ENCODE results near the gene PRKG1. TPM values are rescaled to one million over a fixed set of nuclear protein-coding genes. Genes with fewer than 3 reads are reported as not detected.

Gene PRKG1
- total RNA-seq, 1 experiment from 2014 or later = 10.4 TPM

- H3K27me3 Mint-ChIP-seq (ENCODE audit: low read depth) = no peaks in the 10 kb centered on the region
- no CpG with 5 or more reads among the region's 2 CpGs for WGBS (ENCODE audit: extremely low coverage, insufficient read length, low lambda C conversion rate)
- H3K14ac ChIP-seq (ENCODE audit: insufficient read depth, low read length) = no peak overlapping the region
- no peak overlapping the region for H4K8ac ChIP-seq (replicated peaks; ENCODE audit: insufficient read length, low read depth, low read length)
- H2AFZ ChIP-seq (ENCODE audit: low read length) = no peak overlapping the region
- H3K18ac ChIP-seq (ENCODE audit: insufficient read length, low read depth, low read length) = no peak overlapping the region
- no peak overlapping the region for H4K5ac ChIP-seq (ENCODE audit: insufficient read length, low read depth, low read length)
- H3K27ac Mint-ChIP-seq = peak overlapping the region in 1 of 3 experiments; percentile 13; a peak in 1 of 7 replicates
- no peak overlapping the region for H3K27ac ChIP-seq (ENCODE audit: insufficient read length, low read depth, low read length)
- no peak overlapping the region for H4K91ac ChIP-seq (ENCODE audit: insufficient read length, low read depth, low read length)
- H2BK15ac ChIP-seq (ENCODE audit: low read depth, low read length) = no peak overlapping the region
- no peaks in the 10 kb centered on the region for H3K36me3 Mint-ChIP-seq (ENCODE audit: insufficient read depth in 1 of 3, low read depth in 3 of 3)
- H3K9ac ChIP-seq (ENCODE audit: extremely low read depth, insufficient read length, low read length) = no peak overlapping the region
- H3K4ac ChIP-seq (ENCODE audit: low read depth, low read length) = no peak overlapping the region
- H3K23me2 ChIP-seq (ENCODE audit: insufficient read length, low read depth, low read length, poor library complexity, severe bottlenecking) = no peaks in the 10 kb centered on the region
- no peaks in the 10 kb centered on the region for H3K79me2 ChIP-seq (ENCODE audit: insufficient read depth, low read length)
- no peak for TF ChIP-seq CTCF (conservative IDR thresholded peaks at IDR 0.05)
- H4K20me1 ChIP-seq (ENCODE audit: control insufficient read depth, insufficient read depth, insufficient read length) = no peaks in the 10 kb centered on the region
- peaks cover 3% of the 10 kb centered on the region; the same call in 1 of the 2 replicates for H3K4me1 ChIP-seq (ENCODE audit: insufficient read depth, low read length)
- no peak overlapping the region for H2AK5ac ChIP-seq (ENCODE audit: insufficient read length, low read length)
- H2BK12ac ChIP-seq (ENCODE audit: insufficient read length, low read depth, low read length) = no peak overlapping the region
- H2BK5ac ChIP-seq (ENCODE audit: insufficient read length, low read length) = no peak overlapping the region
- H2BK20ac ChIP-seq (ENCODE audit: low read depth, low read length, poor library complexity, severe bottlenecking) = no peak overlapping the region
- DNase-seq = no peak
- no peak overlapping the region for H2BK120ac ChIP-seq (ENCODE audit: low read depth, low read length, poor library complexity, severe bottlenecking)
- no peak overlapping the region for H3K56ac ChIP-seq (ENCODE audit: insufficient read length, low read depth, low read length)
- no peak overlapping the region for H3K4me3 Mint-ChIP-seq
- peaks cover 7 to 11% of the 10 kb centered on the region in 2 experiments for H3K4me1 Mint-ChIP-seq
- H3K9me3 ChIP-seq (ENCODE audit: control insufficient read depth, low read depth, low read length) = no peaks in the 10 kb centered on the region
- H3K79me1 ChIP-seq (ENCODE audit: insufficient read depth, low read depth, low read length, poor library complexity, severe bottlenecking) = no peaks in the 10 kb centered on the region
- no peak overlapping the region for H3T11ph ChIP-seq (ENCODE audit: low read length)
- no peaks in the 10 kb centered on the region for H3K27me3 ChIP-seq (ENCODE audit: insufficient read depth, low read length)
- no peaks in the 10 kb centered on the region for H3K9me3 Mint-ChIP-seq
- no peak overlapping the region for H3K23ac ChIP-seq (ENCODE audit: insufficient read length, low read depth, low read length)
- H3K4me2 ChIP-seq (ENCODE audit: insufficient read depth, insufficient read length, low read length) = no peak overlapping the region
Observed at GRCh38 chr10:51708609-51709008, 634.3 kb downstream of the PRKG1 start.

Data from H9 (cell line).